Endometrium (tissue), 2 donors: ENCODE data around the gene TMEM43.

Experiments used
- FAIRE-seq: peaks from 2 replicates; lab custom pipeline; 2012; peaks lifted over from hg19 to GRCh38; lab: Jason Lieb, UNC
- donor health status: control.
- donor health status: control.

The TMEM43 gene

GRCh38 chr3:14122301-14122700 lies 2.6 kb upstream of the TMEM43 start:
- no peak for FAIRE-seq

GRCh38 chr3:14123308-14124222 lies 1.3 kb upstream of the TMEM43 start:
- no peak for FAIRE-seq

DNA sequence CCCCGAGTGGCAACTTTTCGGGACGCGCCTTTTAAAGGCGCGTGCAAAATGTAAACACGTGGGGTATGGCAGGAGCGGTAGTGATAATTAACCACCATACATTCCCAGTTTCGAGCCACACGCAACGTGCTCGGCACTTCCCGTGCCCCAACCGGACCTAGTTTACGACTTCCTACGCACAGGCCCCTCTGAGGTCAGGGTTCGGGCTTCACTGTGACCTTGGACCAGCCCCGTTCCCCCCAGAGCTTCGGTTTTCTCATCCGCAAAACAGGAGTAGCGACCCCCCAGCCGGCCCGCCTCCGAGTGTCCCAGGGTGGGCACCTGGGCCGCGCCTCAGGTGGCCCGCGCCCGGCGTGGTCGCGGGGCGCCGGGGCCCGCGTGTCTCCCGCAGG lies 633 bp upstream of the TMEM43 start:
- no peak for FAIRE-seq

DNA sequence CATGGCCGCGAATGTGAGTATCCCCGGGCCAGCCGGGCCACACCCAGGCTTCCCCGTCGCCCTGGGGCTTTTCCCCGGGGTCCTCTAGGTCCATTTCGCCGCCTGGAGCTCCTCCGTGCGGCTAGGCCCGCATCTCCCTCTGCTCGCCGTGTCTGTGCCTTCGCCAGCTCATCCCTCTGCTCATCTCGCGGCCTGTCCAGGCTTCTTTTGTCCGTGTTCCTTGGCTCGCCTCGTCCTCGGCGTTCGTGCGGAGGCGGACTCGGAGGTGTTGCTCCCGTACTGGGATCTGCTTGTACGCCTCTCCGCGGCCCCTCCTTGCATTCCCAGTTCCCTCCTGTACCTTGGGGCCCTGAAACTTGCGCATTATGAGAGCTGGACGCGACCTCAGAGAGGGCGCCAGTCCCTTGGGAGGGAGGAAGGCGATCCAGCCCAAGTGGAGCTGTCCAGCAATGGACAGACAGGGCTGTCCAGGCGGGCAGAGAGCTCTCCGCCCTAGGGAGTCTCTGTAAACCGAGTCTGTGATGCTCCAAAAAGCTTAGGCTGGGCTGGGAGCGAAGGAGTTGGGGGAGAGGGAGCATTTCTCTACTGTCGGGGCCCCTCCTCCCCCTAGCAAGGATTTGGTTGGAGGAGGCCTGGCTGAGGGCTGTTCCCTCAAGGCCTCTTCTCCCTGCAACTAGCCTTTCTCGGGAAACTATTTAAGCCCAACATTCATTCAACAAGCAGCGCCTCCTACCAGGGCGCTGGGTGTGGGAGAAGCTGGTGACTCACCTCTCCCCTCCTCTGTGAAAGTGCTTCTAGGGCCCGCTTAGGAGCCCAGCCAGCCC lies 553 bp downstream of the TMEM43 start:
- no peak for FAIRE-seq

- FAIRE-seq: no peak
Observed at GRCh38 chr3:14126017-14126886, 1.4 kb downstream of the TMEM43 start.

DNA sequence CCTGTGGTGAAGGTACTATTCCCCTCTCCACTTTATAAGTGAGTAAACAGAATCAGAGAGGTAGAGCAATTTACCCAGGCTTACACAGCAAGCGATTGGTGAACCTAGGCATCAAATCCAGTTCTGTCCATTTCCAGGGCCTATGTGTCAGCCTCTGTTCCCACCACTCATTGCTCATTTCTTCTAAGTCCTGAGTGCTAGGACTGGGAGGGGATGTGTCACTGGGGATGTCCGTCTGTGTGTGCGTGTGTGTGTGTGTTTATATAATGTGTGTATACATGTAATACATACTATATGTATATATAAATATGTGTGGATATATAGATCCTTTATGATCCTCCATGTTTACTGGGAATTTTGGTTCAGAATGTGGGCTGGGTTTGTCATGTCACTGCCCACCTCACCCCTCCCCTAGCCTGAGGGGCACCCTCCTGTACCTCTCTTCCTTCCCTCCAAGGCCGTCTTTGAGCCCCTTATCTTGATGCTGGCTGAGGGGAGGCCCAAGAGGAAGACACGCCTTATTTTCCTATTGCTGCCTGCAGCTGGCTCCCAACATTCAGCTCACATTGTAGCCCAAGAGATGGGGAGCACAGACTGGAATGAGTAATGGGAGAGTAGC lies 2.1 kb downstream of the TMEM43 start:
- no peak for FAIRE-seq

- FAIRE-seq: no peak
Observed at GRCh38 chr3:14127516-14128161, 2.8 kb downstream of the TMEM43 start.

GRCh38 chr3:14128724-14129123 lies 3.9 kb downstream of the TMEM43 start:
- no peak for FAIRE-seq

DNA sequence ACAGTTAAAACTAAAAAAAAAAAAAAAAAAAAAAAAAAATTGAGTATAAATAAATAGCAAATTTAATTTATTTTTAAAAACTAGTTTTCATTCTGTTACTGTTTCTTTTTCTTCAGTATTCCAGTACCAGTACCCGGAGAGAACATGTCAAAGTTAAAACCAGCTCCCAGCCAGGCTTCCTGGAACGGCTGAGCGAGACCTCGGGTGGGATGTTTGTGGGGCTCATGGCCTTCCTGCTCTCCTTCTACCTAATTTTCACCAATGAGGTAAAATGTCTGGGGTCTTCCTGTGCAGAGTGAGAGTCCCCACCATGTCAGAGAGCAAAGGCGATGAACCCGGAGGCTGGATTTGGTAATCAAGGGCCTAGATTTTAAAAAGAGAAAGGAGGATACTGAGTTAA lies 4.4 kb downstream of the TMEM43 start:
- FAIRE-seq: no peak

- FAIRE-seq: no peak
Observed at GRCh38 chr3:14130230-14130629, 5.4 kb downstream of the TMEM43 start.

GRCh38 chr3:14130707-14131106 lies 5.9 kb downstream of the TMEM43 start:
- FAIRE-seq: no peak

DNA sequence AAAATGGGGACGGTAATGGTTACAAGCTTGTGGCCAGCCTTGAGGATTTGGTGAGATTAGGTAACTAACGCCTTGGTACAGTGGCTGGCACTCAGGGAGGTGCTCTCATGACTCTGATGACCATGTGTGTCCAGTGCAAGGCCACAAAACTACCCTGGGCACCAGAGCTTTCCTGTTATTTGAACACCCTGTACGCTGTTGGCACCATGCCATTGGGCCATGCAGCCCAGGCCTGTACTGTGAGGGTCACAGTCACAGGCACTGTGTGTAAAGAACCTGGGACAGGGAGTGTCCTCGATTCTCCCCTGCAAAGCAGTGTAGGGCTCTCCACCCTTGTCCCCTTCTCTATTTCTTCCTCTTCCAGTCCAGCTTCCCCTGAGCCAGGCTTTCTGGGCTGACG lies 6.3 kb downstream of the TMEM43 start:
- no peak for FAIRE-seq

DNA sequence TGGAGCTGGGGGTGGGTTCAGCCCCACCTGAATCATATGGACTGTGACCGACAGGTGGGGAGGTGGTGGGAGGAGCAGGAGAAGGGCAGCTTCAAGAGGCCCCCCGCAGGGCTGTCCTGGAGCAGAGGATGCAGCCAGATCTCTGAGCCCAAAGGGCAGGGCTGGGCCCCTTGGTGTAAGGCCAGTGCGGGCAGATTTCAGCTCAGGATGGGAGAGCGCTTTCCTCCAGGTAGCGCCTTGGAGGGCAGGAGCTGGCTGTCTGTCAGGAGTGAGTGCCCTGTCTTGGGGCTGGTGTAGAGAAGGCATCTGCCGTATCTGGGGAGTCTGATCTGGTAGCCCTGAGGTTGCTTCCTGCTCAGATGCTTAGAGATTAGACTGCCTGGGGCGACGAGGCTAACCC lies 7.3 kb downstream of the TMEM43 start:
- FAIRE-seq: no peak

DNA sequence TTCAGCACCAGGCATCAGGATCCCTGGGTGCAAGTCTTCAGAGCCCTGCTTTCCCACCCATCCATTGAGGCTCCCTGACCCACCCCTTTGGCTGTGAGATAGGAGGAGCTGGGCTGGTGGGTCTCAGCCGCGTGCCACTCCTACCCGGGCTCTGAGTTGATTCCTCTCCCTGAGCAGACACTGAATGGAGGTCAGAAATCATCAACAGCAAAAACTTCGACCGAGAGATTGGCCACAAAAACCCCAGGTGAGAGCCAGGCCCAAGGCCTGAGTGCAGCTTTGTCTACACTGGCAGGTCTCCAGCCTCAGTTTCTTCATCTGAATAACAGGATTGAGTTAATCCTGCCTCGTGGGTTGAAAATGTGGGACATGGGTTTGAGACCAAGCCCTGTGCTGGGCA lies 7.8 kb downstream of the TMEM43 start:
- no peak for FAIRE-seq

DNA sequence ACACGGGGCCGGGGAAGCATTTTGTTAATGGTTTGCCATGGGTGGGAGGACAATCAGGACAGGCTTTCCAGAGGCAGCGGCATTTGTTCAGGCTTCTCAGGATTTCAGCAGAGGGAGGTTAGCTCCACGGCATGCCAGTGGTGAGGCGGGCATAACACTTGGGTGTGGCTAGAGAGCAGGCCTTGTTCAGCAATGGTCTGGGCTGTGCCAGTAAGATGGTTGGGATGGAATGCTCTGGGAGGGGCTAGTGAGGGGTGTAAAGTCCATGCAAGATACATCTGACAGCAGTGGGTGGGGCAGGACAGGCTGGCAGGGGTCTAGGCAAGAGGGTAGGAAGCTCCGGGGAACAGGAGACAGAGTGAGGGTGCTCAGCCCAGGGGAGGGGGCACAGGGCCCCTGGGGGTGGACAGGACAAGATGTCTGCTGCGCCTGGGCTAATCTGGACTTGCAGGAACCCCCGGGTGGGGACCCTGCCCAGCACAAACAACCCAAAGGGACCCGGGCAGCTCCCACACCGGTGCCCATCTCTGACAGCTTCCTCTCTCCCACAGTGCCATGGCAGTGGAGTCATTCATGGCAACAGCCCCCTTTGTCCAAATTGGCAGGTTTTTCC lies 8.4 kb downstream of the TMEM43 start:
- no peak for FAIRE-seq

- FAIRE-seq: no peak
Observed at GRCh38 chr3:14133876-14134275, 9.0 kb downstream of the TMEM43 start.

DNA sequence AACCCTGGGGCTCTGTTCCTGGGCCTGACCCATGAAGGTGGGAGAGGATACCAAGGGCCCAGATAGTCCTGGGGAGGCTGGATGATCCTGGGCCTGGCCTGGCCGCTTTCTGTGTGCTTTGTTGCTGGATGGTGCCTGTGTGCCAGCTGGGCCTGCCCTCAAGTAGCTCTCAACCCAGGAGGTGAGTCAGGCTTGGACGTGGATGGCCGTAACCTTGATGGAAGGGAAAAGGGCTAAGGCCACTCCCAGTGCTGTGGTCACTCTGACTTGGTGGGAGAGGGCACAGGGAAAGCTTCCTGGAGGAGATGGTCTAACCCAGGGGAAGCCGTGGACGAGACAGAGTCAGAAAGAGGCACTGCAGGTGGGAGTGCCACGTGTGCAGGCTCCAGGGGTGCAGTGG lies 9.4 kb downstream of the TMEM43 start:
- FAIRE-seq: no peak

- FAIRE-seq: no peak
Observed at GRCh38 chr3:14135581-14135980, 10.7 kb downstream of the TMEM43 start.

DNA sequence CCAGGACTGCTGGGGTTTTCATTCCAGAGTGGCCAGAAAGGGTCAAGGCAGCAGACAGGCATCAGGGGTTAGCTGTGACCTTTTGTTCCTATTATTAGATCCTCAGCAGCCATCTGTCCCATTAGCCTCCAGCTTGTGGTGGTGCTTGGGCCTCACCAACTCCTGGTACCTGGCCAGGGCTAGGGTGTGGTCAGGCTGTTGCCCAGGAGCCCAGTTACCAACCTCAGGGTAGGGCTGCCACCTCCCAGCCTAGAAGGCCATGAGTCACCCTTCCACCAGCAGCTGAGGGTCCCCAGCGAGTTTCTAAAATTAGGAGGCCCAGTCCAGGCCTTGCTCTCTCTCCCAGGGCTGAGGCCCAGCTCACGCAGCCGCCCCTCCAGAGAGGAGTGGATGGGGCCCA lies 12.2 kb downstream of the TMEM43 start:
- no peak for FAIRE-seq

GRCh38 chr3:14137445-14137844 lies 12.6 kb downstream of the TMEM43 start:
- FAIRE-seq: no peak
